Measurements from ENCODE around the gene DIAPH2.

DNA sequence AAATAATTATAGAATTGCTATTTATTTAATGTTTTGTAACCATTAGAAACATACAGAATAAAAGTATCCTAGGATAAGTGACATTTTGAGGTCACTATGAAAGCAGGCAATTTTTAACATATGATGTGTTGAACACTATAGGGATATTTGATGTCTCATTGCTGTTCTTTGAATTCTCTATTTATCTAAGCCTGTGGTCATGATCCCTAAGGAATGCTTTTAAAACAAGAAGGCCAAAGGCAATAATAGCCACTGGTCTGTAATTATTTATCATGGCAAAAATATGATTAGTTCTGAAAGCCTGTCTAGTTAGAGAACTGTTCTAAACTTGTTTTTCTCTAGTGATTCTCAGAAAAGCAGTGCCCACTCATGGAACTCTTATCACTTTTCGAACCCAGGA lies 385.7 kb downstream of the DIAPH2 start:
- TF ChIP-seq, protein P1, sequence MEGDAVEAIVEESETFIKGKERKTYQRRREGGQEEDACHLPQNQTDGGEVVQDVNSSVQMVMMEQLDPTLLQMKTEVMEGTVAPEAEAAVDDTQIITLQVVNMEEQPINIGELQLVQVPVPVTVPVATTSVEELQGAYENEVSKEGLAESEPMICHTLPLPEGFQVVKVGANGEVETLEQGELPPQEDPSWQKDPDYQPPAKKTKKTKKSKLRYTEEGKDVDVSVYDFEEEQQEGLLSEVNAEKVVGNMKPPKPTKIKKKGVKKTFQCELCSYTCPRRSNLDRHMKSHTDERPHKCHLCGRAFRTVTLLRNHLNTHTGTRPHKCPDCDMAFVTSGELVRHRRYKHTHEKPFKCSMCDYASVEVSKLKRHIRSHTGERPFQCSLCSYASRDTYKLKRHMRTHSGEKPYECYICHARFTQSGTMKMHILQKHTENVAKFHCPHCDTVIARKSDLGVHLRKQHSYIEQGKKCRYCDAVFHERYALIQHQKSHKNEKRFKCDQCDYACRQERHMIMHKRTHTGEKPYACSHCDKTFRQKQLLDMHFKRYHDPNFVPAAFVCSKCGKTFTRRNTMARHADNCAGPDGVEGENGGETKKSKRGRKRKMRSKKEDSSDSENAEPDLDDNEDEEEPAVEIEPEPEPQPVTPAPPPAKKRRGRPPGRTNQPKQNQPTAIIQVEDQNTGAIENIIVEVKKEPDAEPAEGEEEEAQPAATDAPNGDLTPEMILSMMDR (IDR thresholded peaks at IDR 0.05 in 8 of 11, conservative IDR thresholded peaks at IDR 0.05 in 3 of 11) = no peak
- TF ChIP-seq POLR2AphosphoS5 (IDR thresholded peaks at IDR 0.05) (no peak), POLR2A (IDR thresholded peaks at IDR 0.05) (no peak)

Data from spleen (tissue), 7 donors.